PC-9 (cell line): ENCODE measurements around the gene GRAMD1C.

Experiments used
- EZH2 ChIP-seq: fragments of 200-600 bp; sonication (generic); IDR thresholded peaks from 2 replicates; pipeline ENCODE4 v1.8.0; 2017; ENCODE audit warnings: antibody characterized with exemption, low read depth
- TF ChIP-seq, protein P1 (sequence below): fragments of 200-600 bp; sonication (generic); conservative IDR thresholded peaks from 2 replicates; pipeline ENCODE4 v1.6.1; 2017; ENCODE audit warnings: mixed run types, antibody characterized with exemption, mild to moderate bottlenecking, moderate library complexity

GRCh38 chr3:113914646-113915045 is 76.1 kb downstream of the GRAMD1C start:
- TF ChIP-seq, protein P1, sequence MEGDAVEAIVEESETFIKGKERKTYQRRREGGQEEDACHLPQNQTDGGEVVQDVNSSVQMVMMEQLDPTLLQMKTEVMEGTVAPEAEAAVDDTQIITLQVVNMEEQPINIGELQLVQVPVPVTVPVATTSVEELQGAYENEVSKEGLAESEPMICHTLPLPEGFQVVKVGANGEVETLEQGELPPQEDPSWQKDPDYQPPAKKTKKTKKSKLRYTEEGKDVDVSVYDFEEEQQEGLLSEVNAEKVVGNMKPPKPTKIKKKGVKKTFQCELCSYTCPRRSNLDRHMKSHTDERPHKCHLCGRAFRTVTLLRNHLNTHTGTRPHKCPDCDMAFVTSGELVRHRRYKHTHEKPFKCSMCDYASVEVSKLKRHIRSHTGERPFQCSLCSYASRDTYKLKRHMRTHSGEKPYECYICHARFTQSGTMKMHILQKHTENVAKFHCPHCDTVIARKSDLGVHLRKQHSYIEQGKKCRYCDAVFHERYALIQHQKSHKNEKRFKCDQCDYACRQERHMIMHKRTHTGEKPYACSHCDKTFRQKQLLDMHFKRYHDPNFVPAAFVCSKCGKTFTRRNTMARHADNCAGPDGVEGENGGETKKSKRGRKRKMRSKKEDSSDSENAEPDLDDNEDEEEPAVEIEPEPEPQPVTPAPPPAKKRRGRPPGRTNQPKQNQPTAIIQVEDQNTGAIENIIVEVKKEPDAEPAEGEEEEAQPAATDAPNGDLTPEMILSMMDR, result no peak
- TF ChIP-seq EZH2, result no peak
